Measurements from ENCODE around the gene TFG.
"Not testable (repeated sequence)": the region's sequence is repeated elsewhere in the genome, so short reads cannot be mapped to it uniquely, and the experiment has no call there.

Gene TFG

GRCh38 chr3:100708989-100709841, at the start of gene TFG:
TFG (plus strand) TSS chr3:100709494; CDS start chr3:100713686, 4,192 bp downstream.
- peak; percentile 87 for DNase-seq

- DNase-seq: not testable (repeated sequence)
These were observed 48.0 kb upstream of the TFG start for GRCh38 chr3:100661294-100661693.

GRCh38 chr3:100662113-100662823, 47.0 kb upstream of the TFG start:
- no peak for DNase-seq

- no peak for DNase-seq
These were observed 44.1 kb upstream of the TFG start for GRCh38 chr3:100665230-100665629.

- not testable (repeated sequence) for DNase-seq
These were observed 42.6 kb upstream of the TFG start for GRCh38 chr3:100666699-100667098.

- not testable (repeated sequence) for DNase-seq
These were observed 42.0 kb upstream of the TFG start for GRCh38 chr3:100667316-100667715.

- DNase-seq: not testable (repeated sequence)
These were observed 38.3 kb upstream of the TFG start for GRCh38 chr3:100670995-100671394.

- no peak for DNase-seq
These were observed 27.8 kb upstream of the TFG start for GRCh38 chr3:100681496-100681895.

- DNase-seq: no peak
These were observed 27.0 kb upstream of the TFG start for GRCh38 chr3:100682056-100682853.

GRCh38 chr3:100682854-100683760, 26.2 kb upstream of the TFG start:
- no peak for DNase-seq

- DNase-seq: no peak
These were observed 16.1 kb upstream of the TFG start for GRCh38 chr3:100693225-100693624.

GRCh38 chr3:100695696-100696095, 13.6 kb upstream of the TFG start:
- no peak for DNase-seq

- DNase-seq: no peak
These were observed 13.1 kb upstream of the TFG start for GRCh38 chr3:100696161-100696560.

GRCh38 chr3:100697172-100697571, 12.1 kb upstream of the TFG start:
- no peak for DNase-seq

GRCh38 chr3:100697723-100698285, 11.5 kb upstream of the TFG start:
- DNase-seq: no peak

GRCh38 chr3:100698736-100699135, 10.6 kb upstream of the TFG start:
- DNase-seq: no peak

GRCh38 chr3:100700708-100701107, 8.6 kb upstream of the TFG start:
- no peak for DNase-seq

GRCh38 chr3:100702082-100702979, 7.0 kb upstream of the TFG start:
- no peak for DNase-seq

- no peak for DNase-seq
These were observed 6.3 kb upstream of the TFG start for GRCh38 chr3:100702980-100703345.

- no peak for DNase-seq
These were observed 5.4 kb upstream of the TFG start for GRCh38 chr3:100703865-100704264.

GRCh38 chr3:100706365-100706764, 2.9 kb upstream of the TFG start:
- no peak for DNase-seq

Measured in SIG-M5 (cell line).